HG03342 (cell line): Measurements from ENCODE around the gene FAM149B1.
A peak's percentile ranks its signal among the peaks of the same experiment; 100 is the strongest.
"Not testable (repeated sequence)": the region's sequence is repeated elsewhere in the genome, so short reads cannot be mapped to it uniquely, and the experiment has no call there.

Experiments
- ATAC-seq: cut with Tn5 transposase; IDR thresholded peaks from one replicate; pipeline ENCODE4 v1.9.1; 2021; ENCODE audit warnings: mild to moderate bottlenecking, moderate library complexity; ENCODE audit not compliant: unreplicated experiment

The FAM149B1 gene

GRCh38 chr10:73167783-73168464 is at the start of gene FAM149B1, which contains the start of gene ECD:
Gene FAM149B1 (plus strand): TSS chr10:73168119. CDS start chr10:73168340, 221 bp downstream.
Gene ECD (minus strand): TSS chr10:73168008. CDS start chr10:73163937, 4,071 bp downstream.
- peak; percentile 92 for ATAC-seq

DNA sequence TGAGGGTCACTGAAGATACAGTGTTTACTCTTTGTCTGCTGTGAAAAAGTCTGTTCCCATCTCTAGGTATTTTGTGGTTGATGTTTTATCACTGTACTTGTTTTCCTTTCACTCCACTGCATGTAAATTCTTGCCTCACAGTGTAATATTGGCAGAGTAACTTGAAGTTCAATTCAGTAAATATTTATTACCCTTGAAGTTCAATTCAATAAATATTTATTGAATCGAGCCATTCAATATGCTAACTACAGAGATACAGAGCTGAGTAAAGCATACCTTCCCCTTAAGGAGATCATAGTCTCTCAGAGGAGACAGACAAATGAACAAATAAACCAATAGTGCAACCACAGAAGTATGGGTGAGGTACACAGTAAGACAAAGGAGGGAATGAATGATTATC is 48.5 kb upstream of the FAM149B1 start:
- ATAC-seq: no peak

GRCh38 chr10:73119952-73120351 is 48.0 kb upstream of the FAM149B1 start:
- ATAC-seq: no peak

DNA sequence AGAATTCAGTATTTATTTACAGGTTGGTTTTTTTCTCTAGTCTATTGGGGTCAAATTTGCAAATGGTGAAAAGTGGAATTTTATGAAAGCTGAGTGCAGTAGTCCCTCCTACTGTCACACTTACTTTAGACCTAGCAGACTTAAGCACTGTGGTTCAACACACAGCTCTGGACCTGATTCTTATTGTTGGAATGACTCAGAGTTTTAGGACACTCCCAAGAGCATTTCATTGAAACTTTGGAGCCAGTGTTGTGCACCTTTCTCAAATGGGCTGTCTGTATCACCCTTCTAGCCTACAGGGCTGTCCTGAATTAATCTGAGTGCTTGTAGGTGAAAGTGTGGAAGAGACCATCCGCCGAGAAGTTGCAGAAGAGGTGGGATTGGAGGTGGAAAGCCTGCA is 41.6 kb upstream of the FAM149B1 start:
- ATAC-seq: no peak

- ATAC-seq: no peak
Observed at GRCh38 chr10:73131301-73131700, 36.6 kb upstream of the FAM149B1 start.

DNA sequence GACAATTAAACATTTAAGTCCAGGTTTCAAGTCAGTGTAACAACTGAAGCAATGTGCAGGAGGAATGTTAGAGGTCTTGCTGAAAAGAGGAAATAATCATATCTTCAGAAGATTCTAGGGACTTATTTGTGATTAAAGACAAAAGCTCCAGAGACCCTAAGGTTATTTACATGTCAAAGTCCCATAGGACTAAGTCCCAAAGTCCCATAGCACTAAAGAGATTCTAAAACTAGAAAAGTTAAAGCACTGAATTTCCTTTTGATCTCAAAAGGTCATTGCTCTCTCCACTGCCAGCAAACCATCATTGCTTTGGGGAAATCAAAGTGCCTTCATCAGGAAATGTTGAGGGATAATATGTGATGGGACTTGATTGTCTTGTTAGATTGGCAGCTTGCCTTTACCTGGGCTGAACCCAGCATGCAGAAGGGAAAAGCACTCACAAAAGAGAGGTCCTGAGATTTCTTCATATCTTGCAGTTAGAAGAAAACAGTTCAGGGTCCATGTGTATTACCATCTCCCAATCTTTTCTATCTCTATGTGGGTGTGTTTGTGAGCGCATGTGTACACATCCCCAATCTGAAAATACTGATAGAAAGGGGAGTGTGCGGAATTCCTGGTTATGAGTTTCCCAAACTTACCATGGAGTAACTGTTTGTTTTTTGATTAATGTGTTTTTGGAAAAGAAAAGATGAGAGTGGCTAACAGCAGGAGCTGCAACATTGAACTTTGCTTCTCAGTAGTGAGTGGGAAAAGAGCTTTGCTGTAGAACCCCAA is 35.8 kb upstream of the FAM149B1 start:
- ATAC-seq: no peak

DNA sequence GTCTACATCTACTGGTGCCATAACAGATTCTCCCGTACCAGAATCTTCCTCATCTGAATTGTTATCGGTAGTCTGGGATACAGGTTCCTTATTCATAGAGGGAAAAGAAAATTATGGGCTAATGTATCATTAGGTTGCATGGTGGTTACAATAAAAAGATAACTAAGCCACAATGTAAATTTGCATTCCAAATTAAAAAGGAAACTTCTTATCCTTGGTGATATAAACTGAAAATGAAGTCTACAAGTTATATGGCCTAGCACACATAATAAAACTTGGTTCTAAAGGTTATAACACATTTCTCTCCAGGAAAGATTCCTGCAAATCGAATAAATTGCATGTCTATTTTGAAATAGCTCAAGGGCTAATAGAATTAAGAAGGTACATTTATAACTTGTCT is 33.2 kb upstream of the FAM149B1 start:
- ATAC-seq: no peak

- no peak for ATAC-seq
Observed at GRCh38 chr10:73136627-73137026, 31.3 kb upstream of the FAM149B1 start.

DNA sequence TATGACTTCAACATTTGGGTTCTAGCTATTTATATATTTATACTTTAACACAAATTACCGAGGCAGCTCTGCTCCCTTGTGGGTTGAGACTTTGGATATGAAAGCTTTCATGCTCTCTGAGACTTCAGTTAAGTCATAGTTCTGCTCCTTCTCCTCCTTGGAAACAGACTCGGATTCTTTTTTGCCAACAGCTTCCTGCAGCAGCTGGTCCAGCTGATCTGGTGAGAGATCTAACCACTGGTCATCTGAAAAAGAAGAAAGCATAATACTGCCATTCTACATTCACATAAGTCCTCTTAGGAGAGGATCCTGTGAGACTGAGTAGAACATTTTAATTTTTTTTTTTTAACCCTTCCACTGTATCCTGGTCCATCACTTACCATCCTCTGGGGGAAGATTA is 28.7 kb upstream of the FAM149B1 start:
- no peak for ATAC-seq

GRCh38 chr10:73141603-73142002 is 26.3 kb upstream of the FAM149B1 start:
- no peak for ATAC-seq

GRCh38 chr10:73150633-73151413 is 17.1 kb upstream of the FAM149B1 start:
- not testable (repeated sequence) for ATAC-seq

GRCh38 chr10:73152009-73152408 is 15.9 kb upstream of the FAM149B1 start:
- no peak for ATAC-seq

DNA sequence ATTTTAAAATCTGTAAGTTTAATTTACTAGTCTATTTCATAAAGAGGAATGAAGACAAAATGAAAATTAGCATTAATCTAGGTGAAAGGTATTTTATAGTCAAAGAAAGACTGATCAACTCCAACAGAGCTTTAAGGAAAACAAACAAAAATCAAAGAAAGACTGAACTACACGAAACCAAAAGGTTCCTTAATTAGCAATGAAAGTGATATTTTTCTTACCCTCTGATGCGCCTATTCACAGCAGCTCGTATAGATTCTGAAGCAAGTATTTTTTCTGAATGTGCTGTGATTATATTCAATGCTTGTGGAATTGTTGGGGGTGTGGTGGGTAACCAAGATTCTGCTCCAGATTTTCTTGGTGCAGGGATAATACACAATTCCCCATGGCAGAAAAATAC is 11.9 kb upstream of the FAM149B1 start:
- no peak for ATAC-seq

DNA sequence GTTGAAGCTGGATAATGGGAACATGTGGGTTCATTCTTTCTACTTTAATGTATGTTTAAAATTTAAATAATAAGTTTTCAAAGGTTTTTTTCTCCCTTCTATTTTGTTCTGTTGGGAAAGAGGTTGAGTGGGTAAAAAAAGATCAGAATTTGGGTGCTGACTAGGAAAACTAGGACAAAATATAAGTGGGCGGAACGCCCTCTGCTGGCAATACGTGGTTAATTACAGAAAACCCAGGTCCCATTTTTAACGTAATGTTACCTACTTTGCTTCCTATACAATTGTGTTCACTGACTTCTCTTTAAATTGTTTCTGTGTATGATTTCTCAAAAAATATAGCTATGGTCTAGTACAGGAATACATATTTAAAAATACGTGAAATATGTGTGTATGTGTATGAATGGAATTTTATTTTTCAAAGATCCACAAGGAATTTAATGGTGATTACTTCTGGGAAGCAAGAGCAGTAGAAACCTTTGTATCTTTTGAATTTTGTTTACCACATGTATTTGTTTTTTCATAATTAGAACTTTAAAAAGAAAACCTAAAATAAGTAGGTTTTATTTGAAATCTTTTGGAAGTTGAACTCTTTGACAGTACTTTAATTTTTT is 8.8 kb upstream of the FAM149B1 start:
- ATAC-seq: no peak

DNA sequence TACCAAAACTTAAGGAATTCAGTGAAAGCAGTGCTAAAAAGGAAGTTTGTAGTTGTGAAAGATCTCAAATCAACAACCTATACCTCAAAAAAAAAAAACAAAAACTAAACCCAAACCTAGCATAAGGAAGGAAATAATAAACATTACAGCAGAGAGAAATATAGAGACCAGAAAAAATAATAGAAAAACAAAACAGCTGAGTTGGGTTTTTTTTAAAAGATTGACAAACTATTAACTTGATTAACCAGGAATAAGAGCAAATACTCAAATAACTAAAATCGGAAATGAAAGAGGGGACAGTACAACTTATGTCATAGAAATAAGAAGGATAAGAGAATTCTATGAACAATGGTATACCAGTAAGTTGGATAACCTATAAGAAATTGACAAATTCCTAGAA is 6.8 kb upstream of the FAM149B1 start:
- ATAC-seq: no peak

DNA sequence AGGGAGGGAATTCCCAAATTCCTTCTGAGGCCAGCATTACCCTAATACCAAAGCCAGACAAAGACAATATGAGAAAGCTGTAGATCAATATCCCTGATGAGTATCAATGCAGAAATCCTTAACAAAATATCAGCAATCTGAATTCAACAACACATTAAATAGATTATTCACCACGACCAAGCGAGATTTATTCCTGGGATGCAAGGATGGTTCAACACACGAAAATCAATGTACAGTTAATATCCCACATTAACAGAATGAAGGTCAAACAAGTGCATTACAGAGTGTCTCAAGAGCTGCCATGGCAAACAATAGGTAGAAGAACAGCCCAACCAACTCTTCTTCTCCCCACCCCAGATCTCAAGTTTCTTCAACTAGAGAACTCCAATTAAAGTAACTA is 6.3 kb upstream of the FAM149B1 start:
- ATAC-seq: no peak

DNA sequence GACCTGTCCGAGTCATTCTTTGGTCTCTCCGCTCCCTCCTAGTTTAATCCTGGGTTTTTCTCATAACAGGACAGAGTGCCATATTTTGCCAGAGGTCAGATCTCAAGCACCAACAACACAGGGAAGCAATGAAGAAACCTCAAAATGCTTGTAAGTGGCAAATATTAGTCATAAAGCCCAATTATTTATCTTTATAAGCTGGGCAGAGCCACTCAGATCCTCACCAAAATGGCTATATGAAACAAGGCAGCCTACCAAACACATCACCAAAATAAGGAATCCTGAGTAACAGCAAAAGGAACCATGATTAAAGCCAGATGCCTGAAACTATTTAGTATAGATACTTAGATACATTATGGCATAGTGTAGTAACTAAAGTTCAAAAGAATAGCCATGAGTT is 4.8 kb upstream of the FAM149B1 start:
- no peak for ATAC-seq

DNA sequence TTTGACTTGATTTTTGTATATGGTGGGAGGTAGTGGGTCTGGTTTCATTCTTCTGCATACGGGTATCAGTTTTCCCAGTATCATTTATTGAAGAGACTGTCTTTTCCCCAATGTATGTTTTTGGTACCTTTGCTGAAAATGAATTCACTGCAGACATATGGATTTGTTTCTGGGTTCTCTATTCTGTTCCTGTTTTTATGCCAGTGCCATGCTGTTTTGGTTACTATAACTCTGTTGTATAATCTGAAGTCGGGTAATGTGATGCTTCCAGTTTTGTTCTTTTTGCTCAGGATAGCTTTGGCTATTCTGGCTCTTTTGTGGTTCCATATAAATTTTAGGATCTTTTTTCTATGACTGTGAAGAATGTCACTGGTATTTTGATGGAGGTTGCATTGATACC is 947 bp upstream of the FAM149B1 start:
- no peak for ATAC-seq

- no peak for ATAC-seq
Observed at GRCh38 chr10:73167458-73167782, 499 bp upstream of the FAM149B1 start.

DNA sequence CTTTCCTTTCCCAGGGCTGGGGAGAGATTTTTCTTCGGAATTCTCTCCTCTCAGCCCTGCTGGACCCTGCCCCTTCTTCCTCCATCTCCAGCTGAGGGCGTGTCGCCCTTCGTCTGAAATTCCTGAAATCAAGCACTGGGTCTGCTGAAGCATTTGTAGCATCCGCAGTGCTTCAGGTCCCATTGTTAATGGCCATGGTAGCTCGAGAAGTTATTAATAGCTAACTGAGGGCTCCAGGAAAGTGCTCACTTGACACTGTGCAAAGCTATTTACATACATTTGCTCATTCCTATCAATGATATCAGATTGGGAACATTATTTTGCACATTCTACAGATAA is 515 bp downstream of the FAM149B1 start:
- ATAC-seq: peak; percentile 19

GRCh38 chr10:73169320-73169719 is 1.4 kb downstream of the FAM149B1 start:
- no peak for ATAC-seq
